Fibroblast of skin of scalp (primary cell): Measurements from ENCODE around the gene BANK1.

Experiments
- DNase-seq: peaks from one replicate; pipeline ENCODE4 v3.0.0-alpha.2; 2013

Gene BANK1

GRCh38 chr4:102036619-102037376 is 246.3 kb downstream of the BANK1 start:
- DNase-seq: peak; percentile 11

DNA sequence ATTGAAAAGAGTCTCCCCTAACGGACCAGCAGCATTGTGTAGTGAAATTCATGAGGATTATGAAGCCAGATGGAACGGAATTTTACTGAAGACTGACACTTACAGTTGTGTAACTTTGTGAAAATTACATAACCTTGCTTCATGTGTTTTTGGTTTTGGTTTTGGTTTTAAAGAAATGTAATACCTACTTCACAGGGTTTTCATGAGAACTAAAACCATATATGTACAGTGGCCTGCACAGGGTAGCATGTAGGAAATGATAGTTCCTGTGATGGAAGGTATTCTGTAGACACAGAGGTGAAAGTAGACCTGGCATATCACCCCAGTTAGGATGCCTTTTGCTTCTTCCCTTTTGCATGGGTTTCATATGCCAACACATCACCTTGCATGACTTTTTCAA is 247.0 kb downstream of the BANK1 start:
- no peak for DNase-seq

- DNase-seq: no peak
Observed at GRCh38 chr4:102042871-102043802, 252.6 kb downstream of the BANK1 start.

- no peak for DNase-seq
Observed at GRCh38 chr4:102047616-102048015, 257.1 kb downstream of the BANK1 start.

- no peak for DNase-seq
Observed at GRCh38 chr4:102055805-102056204, 265.3 kb downstream of the BANK1 start.

GRCh38 chr4:102057122-102057521 is 266.6 kb downstream of the BANK1 start:
- DNase-seq: no peak

DNA sequence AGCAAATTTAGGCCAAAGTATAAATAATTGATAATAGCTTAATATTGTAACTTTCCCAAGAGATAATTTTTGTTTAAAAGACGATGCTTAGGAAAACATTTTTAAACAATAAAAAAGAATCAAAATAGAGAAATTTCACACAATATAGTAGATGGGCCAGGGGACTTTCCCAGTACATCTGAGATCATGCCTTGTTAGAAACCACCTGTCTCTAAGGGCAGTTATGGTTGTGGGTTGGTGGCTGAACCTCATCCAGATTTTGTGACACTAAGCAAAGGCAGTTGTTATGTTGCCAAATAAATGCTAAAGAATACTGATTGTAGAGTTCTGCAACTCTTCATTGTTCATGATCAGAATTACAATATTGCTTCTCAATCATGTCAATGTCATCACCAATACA is 270.6 kb downstream of the BANK1 start:
- no peak for DNase-seq

- DNase-seq: no peak
Observed at GRCh38 chr4:102064747-102065442, 274.4 kb downstream of the BANK1 start.

DNA sequence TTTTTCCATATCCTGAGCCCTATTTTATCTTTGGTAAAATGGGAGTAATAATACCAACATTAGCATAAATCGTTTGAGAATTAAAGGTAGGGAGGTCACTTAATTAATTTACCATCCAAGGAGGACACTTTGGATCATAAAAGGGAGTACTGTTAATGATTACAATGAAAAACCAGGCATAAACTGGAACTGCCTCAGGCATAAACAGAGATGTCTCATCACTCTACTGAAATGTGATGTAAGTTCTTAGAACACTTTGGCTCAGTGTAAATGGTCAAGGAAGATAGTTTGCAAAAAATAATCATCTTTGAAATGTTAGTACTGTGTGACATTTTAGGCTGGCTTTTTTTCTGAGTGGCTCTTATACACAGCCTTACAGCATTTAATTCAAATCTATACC is 286.1 kb downstream of the BANK1 start:
- DNase-seq: no peak

DNA sequence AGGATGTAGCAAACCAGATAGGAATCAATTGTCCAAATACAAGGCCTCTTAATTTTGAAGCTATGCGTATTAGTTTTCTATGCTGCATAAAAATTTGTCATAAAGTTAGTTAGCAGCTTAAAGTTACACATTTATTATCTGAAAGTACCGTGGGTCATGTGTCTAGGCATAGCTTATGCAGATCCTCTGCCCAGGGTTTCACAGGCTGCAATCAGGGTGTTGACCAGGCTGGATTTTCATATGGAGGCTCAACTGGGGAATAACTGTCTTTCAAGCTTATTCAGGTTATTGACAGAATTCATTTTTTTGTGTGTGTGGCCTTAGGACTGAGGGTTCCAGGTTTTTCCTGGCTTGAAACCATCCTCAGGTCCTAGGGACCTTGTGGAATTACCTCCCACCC is 289.7 kb downstream of the BANK1 start:
- DNase-seq: no peak

GRCh38 chr4:102089850-102090621 is 299.5 kb downstream of the BANK1 start:
- DNase-seq: no peak

DNA sequence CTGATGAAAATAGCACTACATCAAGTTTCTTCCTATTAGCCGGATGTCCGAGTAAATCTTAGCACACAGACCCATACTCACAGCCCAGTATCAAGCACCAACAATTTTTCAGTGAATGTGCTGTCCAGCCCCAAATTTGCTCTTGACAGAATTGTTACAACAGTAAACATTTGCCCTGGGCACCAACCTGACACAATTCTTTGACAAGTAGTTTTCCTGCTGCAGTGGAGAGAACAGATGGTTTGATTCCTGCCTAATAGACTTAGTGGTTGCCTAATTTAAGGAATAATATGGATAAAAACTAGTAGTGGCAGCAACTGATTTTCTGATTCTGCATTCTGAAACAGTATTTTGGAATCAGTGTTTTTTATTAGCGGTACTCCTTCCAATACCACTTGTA is 301.1 kb downstream of the BANK1 start:
- no peak for DNase-seq

GRCh38 chr4:102094481-102094880 is 304.0 kb downstream of the BANK1 start:
- no peak for DNase-seq

GRCh38 chr4:102103368-102103767 is 312.8 kb downstream of the BANK1 start:
- DNase-seq: no peak

GRCh38 chr4:102104278-102104677 is 313.7 kb downstream of the BANK1 start:
- no peak for DNase-seq

DNA sequence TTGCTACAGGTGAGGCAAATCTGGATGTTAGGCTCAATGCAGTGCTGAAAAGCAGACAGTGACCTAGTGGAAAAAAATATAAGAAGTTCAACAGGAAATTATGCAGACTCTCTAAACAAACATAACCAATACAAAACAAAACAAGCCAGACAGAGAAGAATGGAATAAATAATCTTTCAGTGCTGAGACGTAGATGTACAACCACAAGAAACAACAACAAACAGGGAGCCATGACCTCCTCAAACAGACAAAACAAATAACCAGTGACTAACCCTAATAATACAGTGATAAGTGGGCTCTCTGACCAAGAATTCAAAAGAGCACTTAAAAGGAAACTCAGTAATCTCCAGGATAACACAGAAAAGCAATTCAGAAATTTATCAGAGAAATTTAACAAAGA is 315.5 kb downstream of the BANK1 start:
- DNase-seq: no peak

DNA sequence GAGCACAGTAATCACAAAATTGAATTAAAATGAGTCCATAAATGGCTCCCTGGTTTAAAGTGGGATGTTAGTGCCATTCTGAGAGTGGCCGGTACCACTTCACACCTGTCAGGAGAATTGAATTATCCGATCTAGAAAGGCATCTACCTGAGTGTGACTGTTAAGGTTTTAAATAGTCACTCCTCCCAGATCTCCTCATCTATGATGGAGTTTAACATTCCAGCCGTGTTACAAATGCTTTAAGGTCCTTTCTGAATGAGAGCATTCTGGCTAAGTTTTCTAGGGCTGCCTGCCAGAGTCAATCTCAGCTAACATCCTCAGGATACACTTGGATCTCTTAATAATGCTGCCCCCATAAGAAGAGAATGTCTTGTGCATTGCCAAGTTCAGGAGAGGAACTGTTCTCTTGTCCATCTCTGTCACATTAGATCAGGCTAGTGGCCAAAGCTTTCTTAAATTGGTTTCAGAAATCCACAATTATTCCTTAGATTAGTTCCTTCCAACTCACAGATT is 323.6 kb downstream of the BANK1 start:
- no peak for DNase-seq

DNA sequence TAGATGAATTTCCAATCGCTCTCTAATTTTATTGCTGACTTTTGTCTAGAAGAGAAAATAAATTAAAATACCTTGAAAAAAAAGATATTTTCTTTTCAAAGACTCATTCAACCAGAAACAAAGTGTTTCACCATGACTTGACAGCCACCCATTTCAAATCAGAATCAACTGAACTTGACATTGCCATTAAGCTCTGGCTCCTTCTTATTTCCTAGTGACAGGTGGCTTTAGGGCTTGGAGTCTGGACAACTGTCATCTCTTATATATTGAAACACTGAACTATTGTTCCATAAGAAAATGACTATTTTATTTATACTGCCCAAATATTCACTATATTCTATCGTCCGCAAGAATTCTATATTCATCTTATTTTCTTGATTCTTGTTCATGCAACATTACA is 325.6 kb downstream of the BANK1 start:
- no peak for DNase-seq

DNA sequence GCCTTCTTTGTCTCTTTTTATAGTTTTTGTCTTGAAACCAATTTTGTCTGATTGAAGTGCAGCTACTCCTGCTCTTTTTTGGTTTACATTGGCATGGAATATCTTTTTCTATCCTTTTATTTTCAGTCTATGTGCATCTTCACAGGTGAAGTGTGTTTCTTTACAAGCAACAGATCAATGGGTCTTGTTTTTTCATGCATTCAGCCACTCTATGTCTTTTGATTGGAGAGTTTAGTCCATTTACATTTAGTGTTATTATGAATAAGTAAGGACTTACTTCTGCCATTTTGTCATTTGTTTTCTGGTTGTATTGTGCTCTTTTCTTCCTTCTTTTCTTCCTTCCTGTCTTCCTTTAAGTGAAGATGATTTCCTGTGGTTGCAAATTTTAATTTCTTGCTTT is 330.3 kb downstream of the BANK1 start:
- DNase-seq: no peak
